Right lobe of liver (tissue), 4 donors: ENCODE measurements around the gene PLXNB2.
A peak's percentile ranks its signal among the peaks of the same experiment; 100 is the strongest.

Experiments
- CTCF ChIP-seq, 4 donors: fragments of 200-600 bp in 3 of 4; fragments of 450-650 bp in 1 of 4; IDR thresholded peaks; one replicate each; pipeline versions ENCODE4 v1.5.1 to v1.8.0; 2016 to 2022; ENCODE audit warnings: antibody characterized with exemption in 4 of 4, mild to moderate bottlenecking in 2 of 4
- POLR2A ChIP-seq: fragments of 450-650 bp; IDR thresholded peaks from one replicate; pipeline ENCODE4 v1.6.1; 2017; ENCODE audit warnings: antibody characterized with exemption, mild to moderate bottlenecking
- donor health status: DM: no; HTN: no; CAD: no.
- donor health status: DM: no; HTN: no; CAD: no.
- donor health status: DM: no; HTN: yes; CAD: no.

- TF ChIP-seq POLR2A (peak; percentile 53), CTCF (IDR thresholded peaks at IDR 0.05) (no peak)
Observed at GRCh38 chr22:50250555-50251476, 56.6 kb downstream of the PLXNB2 start, which contains the start of gene HDAC10.
